ENCODE measurements around the gene XPNPEP2. TPM values are rescaled to one million over a fixed set of nuclear protein-coding genes. Genes with fewer than 3 reads are reported as not detected.

XPNPEP2 gene
- total RNA-seq (2014; rRNA removed; shearing (Covaris generic)), result not detected in 2 replicates
- polyA plus RNA-seq (2015; cell fraction: cytosol; rRNA removed), result 0.03 TPM in 1 of 2 replicates, not detected in the other
- not detected in 2 replicates for polyA plus RNA-seq (2015; cell fraction: nucleus; rRNA removed)

GRCh38 chrX:129738466-129739308, at the start of gene XPNPEP2:
Gene XPNPEP2, plus strand, starts transcription at chrX:129738979. Its CDS starts 235 bp downstream, at chrX:129739214.
- DNase-seq (ENCODE audit: low read depth, low spot score), result no peak
- in situ Hi-C loops (cut with HindIII; ENCODE audit: low pct_unique_long_range_greater_than_20kb, low sequenced_read_pairs), result no loop called here

GRCh38 chrX:129689796-129690195, 49.0 kb upstream of the XPNPEP2 start:
- in situ Hi-C loops (cut with HindIII; ENCODE audit: low pct_unique_long_range_greater_than_20kb, low sequenced_read_pairs), result no loop called here
- no peak for DNase-seq (ENCODE audit: low read depth, low spot score)

- no peak for DNase-seq (ENCODE audit: low read depth, low spot score)
- in situ Hi-C loops (cut with HindIII; ENCODE audit: low pct_unique_long_range_greater_than_20kb, low sequenced_read_pairs), result no loop called here
Measured at GRCh38 chrX:129690435-129690834, 48.3 kb upstream of the XPNPEP2 start.

GRCh38 chrX:129693354-129693753, 45.4 kb upstream of the XPNPEP2 start:
- DNase-seq (ENCODE audit: low read depth, low spot score), result no peak
- in situ Hi-C loops (cut with HindIII; ENCODE audit: low pct_unique_long_range_greater_than_20kb, low sequenced_read_pairs), result no loop called here

- DNase-seq (ENCODE audit: low read depth, low spot score), result no peak
- in situ Hi-C loops (cut with HindIII; ENCODE audit: low pct_unique_long_range_greater_than_20kb, low sequenced_read_pairs), result no loop called here
Measured at GRCh38 chrX:129694805-129695204, 44.0 kb upstream of the XPNPEP2 start.

GRCh38 chrX:129695535-129695934, 43.2 kb upstream of the XPNPEP2 start:
- in situ Hi-C loops (cut with HindIII; ENCODE audit: low pct_unique_long_range_greater_than_20kb, low sequenced_read_pairs), result no loop called here
- DNase-seq (ENCODE audit: low read depth, low spot score), result no peak

- no peak for DNase-seq (ENCODE audit: low read depth, low spot score)
- in situ Hi-C loops (cut with HindIII; ENCODE audit: low pct_unique_long_range_greater_than_20kb, low sequenced_read_pairs), result no loop called here
Measured at GRCh38 chrX:129695937-129696336, 42.8 kb upstream of the XPNPEP2 start.

GRCh38 chrX:129696463-129697155, 42.2 kb upstream of the XPNPEP2 start:
- no peak for DNase-seq (ENCODE audit: low read depth, low spot score)
- in situ Hi-C loops (cut with HindIII; ENCODE audit: low pct_unique_long_range_greater_than_20kb, low sequenced_read_pairs), result no loop called here

- in situ Hi-C loops (cut with HindIII; ENCODE audit: low pct_unique_long_range_greater_than_20kb, low sequenced_read_pairs), result no loop called here
- no peak for DNase-seq (ENCODE audit: low read depth, low spot score)
Measured at GRCh38 chrX:129697204-129697829, 41.5 kb upstream of the XPNPEP2 start.

GRCh38 chrX:129698150-129698549, 40.6 kb upstream of the XPNPEP2 start:
- in situ Hi-C loops (cut with HindIII; ENCODE audit: low pct_unique_long_range_greater_than_20kb, low sequenced_read_pairs), result no loop called here
- no peak for DNase-seq (ENCODE audit: low read depth, low spot score)

- in situ Hi-C loops (cut with HindIII; ENCODE audit: low pct_unique_long_range_greater_than_20kb, low sequenced_read_pairs), result no loop called here
Measured at GRCh38 chrX:129700536-129700935, 38.2 kb upstream of the XPNPEP2 start.

GRCh38 chrX:129701624-129702069, 37.1 kb upstream of the XPNPEP2 start:
- no peak for DNase-seq (ENCODE audit: low read depth, low spot score)
- in situ Hi-C loops (cut with HindIII; ENCODE audit: low pct_unique_long_range_greater_than_20kb, low sequenced_read_pairs), result no loop called here

More at GRCh38 chrX:129700536-129700935, 38.2 kb upstream of the XPNPEP2 start:
- DNase-seq (ENCODE audit: low read depth, low spot score), result no peak

GRCh38 chrX:129704491-129704890, 34.3 kb upstream of the XPNPEP2 start:
- no peak for DNase-seq (ENCODE audit: low read depth, low spot score)
- in situ Hi-C loops (cut with HindIII; ENCODE audit: low pct_unique_long_range_greater_than_20kb, low sequenced_read_pairs), result no loop called here

GRCh38 chrX:129705377-129705925, 33.3 kb upstream of the XPNPEP2 start:
- in situ Hi-C loops (cut with HindIII; ENCODE audit: low pct_unique_long_range_greater_than_20kb, low sequenced_read_pairs), result no loop called here

GRCh38 chrX:129705988-129706387, 32.8 kb upstream of the XPNPEP2 start:
- in situ Hi-C loops (cut with HindIII; ENCODE audit: low pct_unique_long_range_greater_than_20kb, low sequenced_read_pairs), result no loop called here
- no peak for DNase-seq (ENCODE audit: low read depth, low spot score)

More at GRCh38 chrX:129705377-129705925, 33.3 kb upstream of the XPNPEP2 start:
- no peak for DNase-seq (ENCODE audit: low read depth, low spot score)

GRCh38 chrX:129706400-129707072, 32.2 kb upstream of the XPNPEP2 start:
- in situ Hi-C loops (cut with HindIII; ENCODE audit: low pct_unique_long_range_greater_than_20kb, low sequenced_read_pairs), result no loop called here
- DNase-seq (ENCODE audit: low read depth, low spot score), result no peak

GRCh38 chrX:129714581-129714980, 24.2 kb upstream of the XPNPEP2 start:
- no peak for DNase-seq (ENCODE audit: low read depth, low spot score)
- in situ Hi-C loops (cut with HindIII; ENCODE audit: low pct_unique_long_range_greater_than_20kb, low sequenced_read_pairs), result no loop called here

Measured in SK-MEL-5 (cell line).